Body of pancreas (tissue), 4 donors: ENCODE results near the gene MGAT3.

ENCODE experiments used
- POLR2A ChIP-seq, 3 donors: fragments of 450-650 bp; IDR thresholded peaks; one replicate each; pipeline ENCODE4 v1.6.1; 2016; ENCODE audit warnings: antibody characterized with exemption in 3 of 3, mild to moderate bottlenecking in 2 of 3
- TF ChIP-seq, protein P1 (sequence below), 7 experiments: fragments of 450-650 bp in 4 of 7; fragments of 200-600 bp in 3 of 7; sonication (generic) in 3 of 7; IDR thresholded peaks; one replicate each; pipeline ENCODE4 v1.5.1; 2016 to 2019; ENCODE audit warnings: antibody characterized with exemption in 7 of 7

DNA sequence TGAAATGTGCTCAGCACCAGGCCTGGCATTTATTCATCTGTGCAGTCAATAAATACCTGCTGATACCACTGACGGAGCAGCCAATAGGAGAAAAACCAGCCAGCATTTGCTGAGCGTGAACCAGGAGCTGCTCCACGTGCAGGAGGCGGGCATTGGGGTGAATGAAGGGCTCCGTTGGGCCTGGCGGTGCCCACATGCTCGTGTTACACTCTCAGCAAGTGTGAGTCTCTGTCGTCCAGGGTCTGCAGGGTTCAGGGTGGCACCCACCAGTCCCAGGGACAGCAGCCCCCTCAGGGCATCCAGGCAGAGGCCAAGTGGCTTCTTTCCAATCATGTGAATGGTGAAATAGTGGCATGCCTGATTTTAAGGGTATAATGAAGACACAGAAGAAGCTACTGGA, 79.9 kb downstream of the MGAT3 start:
- TF ChIP-seq, protein P1, sequence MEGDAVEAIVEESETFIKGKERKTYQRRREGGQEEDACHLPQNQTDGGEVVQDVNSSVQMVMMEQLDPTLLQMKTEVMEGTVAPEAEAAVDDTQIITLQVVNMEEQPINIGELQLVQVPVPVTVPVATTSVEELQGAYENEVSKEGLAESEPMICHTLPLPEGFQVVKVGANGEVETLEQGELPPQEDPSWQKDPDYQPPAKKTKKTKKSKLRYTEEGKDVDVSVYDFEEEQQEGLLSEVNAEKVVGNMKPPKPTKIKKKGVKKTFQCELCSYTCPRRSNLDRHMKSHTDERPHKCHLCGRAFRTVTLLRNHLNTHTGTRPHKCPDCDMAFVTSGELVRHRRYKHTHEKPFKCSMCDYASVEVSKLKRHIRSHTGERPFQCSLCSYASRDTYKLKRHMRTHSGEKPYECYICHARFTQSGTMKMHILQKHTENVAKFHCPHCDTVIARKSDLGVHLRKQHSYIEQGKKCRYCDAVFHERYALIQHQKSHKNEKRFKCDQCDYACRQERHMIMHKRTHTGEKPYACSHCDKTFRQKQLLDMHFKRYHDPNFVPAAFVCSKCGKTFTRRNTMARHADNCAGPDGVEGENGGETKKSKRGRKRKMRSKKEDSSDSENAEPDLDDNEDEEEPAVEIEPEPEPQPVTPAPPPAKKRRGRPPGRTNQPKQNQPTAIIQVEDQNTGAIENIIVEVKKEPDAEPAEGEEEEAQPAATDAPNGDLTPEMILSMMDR (IDR thresholded peaks at IDR 0.05), result no peak
- TF ChIP-seq POLR2A (IDR thresholded peaks at IDR 0.05), result no peak
